Peyer's patch (tissue), 4 donors: ENCODE results near the gene ORM1.

Source experiments
- CTCF ChIP-seq, 6 experiments: fragments of 450-650 bp in 4 of 6; fragments of 200-600 bp in 2 of 6; sonication (generic) in 1 of 6; IDR thresholded peaks; one replicate each; pipeline ENCODE4 v1.5.1; 2017 to 2019; ENCODE audit warnings: antibody characterized with exemption in 6 of 6, mild to moderate bottlenecking in 3 of 6, moderate library complexity in 1 of 6
- POLR2A ChIP-seq, 2 donors: fragments of 450-650 bp; IDR thresholded peaks; one replicate each; pipeline ENCODE4 v1.5.1; 2017; ENCODE audit warnings: antibody characterized with exemption in 2 of 2, mild to moderate bottlenecking in 2 of 2, moderate library complexity in 2 of 2

GRCh38 chr9:114274217-114274616, 48.7 kb upstream of the ORM1 start:
- no peak for TF ChIP-seq POLR2A (IDR thresholded peaks at IDR 0.05)
- TF ChIP-seq CTCF (IDR thresholded peaks at IDR 0.05), result no peak
